ENCODE results near the gene GPR35.

DNA sequence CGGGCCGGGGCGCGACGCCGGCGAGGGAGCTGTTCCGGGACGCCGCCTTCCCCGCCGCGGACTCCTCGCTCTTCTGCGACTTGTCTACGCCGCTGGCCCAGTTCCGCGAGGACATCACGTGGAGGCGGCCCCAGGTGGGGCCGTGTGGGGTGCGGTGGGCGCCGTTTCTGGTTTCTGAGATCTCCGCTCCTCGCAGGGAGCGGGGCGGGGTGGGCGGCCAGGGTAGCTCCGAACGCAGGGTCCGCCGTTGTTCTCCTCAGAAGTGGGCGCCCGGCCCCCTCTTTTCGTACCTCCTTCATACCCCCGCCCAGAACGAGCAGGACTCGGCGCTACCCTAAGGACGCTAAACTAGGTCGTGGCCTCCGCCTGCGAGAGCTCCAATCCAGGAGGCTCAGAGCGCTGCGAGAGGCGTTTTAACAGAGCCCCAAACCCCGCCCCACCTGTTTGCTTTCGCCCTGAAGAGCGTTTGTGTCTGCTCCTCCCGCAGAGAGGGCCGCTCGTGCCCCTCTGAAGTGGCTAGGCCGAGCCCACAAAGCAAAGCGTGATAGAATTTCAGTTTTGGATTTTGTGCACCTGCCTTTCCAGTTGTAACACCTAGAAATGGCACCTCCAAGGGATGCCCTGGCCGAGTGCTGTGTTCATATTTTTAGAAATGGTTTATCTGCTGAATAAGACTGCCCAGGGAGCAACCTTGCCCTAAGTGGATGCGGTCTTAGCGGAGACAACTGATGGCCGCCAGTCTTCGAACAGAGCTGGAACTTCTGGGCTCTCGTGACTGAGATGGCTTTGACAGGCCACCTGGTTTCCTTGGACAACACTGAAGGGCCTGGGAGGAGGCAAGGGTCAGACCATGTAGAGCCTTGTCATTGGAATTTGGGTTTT is 38.1 kb upstream of the GPR35 start:
- TF ChIP-seq ZNF264 (CRISPR knock-in tag; IDR thresholded peaks at IDR 0.05) (no peak), HDAC2 (CRISPR knock-in tag; IDR thresholded peaks at IDR 0.05) (no peak)
